Measurements from ENCODE around the gene CLINT1. TPM values are rescaled to one million over a fixed set of nuclear protein-coding genes. Genes with fewer than 3 reads are reported as not detected.

Gene CLINT1
- total and polyA plus RNA-seq, 4 donors, result 39.7 to 171 (median 66.2) TPM

DNA sequence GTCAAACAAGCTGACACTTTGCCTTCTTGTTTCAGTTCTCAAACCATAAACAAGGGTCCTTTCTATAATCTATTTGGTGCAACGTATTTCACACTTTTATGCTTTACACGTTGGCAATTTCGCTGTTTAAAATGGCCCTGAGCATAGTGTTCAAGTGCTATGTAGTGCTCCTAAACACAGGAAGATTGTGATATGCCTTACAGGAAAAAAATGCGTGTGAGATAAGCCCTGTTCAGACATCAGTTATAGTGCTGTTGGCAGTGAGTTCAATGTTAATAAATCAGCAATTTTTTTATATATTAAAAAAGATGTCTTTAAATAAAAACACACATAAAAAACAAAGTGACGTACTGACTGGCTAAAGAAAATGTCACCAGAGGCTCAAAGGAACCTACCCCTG is 23.9 kb downstream of the CLINT1 start:
- peaks cover 0 to 2% (median 0%) of the 10 kb centered on the region in 4 donors for H3K36me3 ChIP-seq (ENCODE audit: control insufficient read depth in 4 of 4, insufficient read depth in 4 of 4, low read length in 4 of 4)
- TF ChIP-seq, protein P1, sequence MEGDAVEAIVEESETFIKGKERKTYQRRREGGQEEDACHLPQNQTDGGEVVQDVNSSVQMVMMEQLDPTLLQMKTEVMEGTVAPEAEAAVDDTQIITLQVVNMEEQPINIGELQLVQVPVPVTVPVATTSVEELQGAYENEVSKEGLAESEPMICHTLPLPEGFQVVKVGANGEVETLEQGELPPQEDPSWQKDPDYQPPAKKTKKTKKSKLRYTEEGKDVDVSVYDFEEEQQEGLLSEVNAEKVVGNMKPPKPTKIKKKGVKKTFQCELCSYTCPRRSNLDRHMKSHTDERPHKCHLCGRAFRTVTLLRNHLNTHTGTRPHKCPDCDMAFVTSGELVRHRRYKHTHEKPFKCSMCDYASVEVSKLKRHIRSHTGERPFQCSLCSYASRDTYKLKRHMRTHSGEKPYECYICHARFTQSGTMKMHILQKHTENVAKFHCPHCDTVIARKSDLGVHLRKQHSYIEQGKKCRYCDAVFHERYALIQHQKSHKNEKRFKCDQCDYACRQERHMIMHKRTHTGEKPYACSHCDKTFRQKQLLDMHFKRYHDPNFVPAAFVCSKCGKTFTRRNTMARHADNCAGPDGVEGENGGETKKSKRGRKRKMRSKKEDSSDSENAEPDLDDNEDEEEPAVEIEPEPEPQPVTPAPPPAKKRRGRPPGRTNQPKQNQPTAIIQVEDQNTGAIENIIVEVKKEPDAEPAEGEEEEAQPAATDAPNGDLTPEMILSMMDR (IDR thresholded peaks at IDR 0.05; ENCODE audit: control extremely low read depth, extremely low read depth), result no peak
- H3K4me1 ChIP-seq (ENCODE audit: control insufficient read depth in 5 of 5, insufficient read depth in 5 of 5, low read length in 5 of 5), result peaks cover 0 to 8% (median 0%) of the 10 kb centered on the region in 5 donors
- no peak overlapping the region for H3K27ac ChIP-seq (ENCODE audit: low read depth in 1 of 2, low read length in 1 of 2)
- no peak overlapping the region for H3K9ac ChIP-seq (ENCODE audit: insufficient read depth in 1 of 2, low read length in 2 of 2)
- no peak for ATAC-seq (ENCODE audit: insufficient read depth, low FRiP score)
- no peak for DNase-seq
- no peaks in the 10 kb centered on the region for H3K27me3 ChIP-seq (ENCODE audit: control insufficient read depth in 3 of 3, insufficient read depth in 3 of 3, low read length in 2 of 3)
- 52 to 57% methylated on average over 5 of the region's 5 CpGs for WGBS, 2 donors
- no peaks in the 10 kb centered on the region for H3K9me3 ChIP-seq (ENCODE audit: control insufficient read depth in 4 of 4, insufficient read depth in 3 of 4, low read length in 3 of 4)
- H3K4me3 ChIP-seq, result no peak overlapping the region

- Histone ChIP-seq H3K4me1 (ENCODE audit: control insufficient read depth in 5 of 5, insufficient read depth in 5 of 5, low read length in 5 of 5) (peaks cover 0 to 19% (median 8%) of the 10 kb centered on the region in 5 donors), H3K9ac (ENCODE audit: insufficient read depth in 1 of 2, low read length in 2 of 2) (no peak overlapping the region), H3K4me3 (no peak overlapping the region), H3K27ac (ENCODE audit: low read depth in 1 of 2, low read length in 1 of 2) (no peak overlapping the region), H3K9me3 (ENCODE audit: control insufficient read depth in 4 of 4, insufficient read depth in 3 of 4, low read length in 3 of 4) (no peaks in the 10 kb centered on the region), H3K36me3 (ENCODE audit: control insufficient read depth in 4 of 4, insufficient read depth in 4 of 4, low read length in 4 of 4) (no peaks in the 10 kb centered on the region), H3K27me3 (ENCODE audit: control insufficient read depth in 3 of 3, insufficient read depth in 3 of 3, low read length in 2 of 3) (no peaks in the 10 kb centered on the region)
- WGBS, 2 donors, result 92 to 96% methylated on average over 4 of the region's 4 CpGs
- no peak for ATAC-seq (ENCODE audit: insufficient read depth, low FRiP score)
- DNase-seq, result no peak
- TF ChIP-seq, protein P1 (IDR thresholded peaks at IDR 0.05; ENCODE audit: control extremely low read depth, extremely low read depth), result no peak
Observed at GRCh38 chr5:157828944-157829639, 29.9 kb downstream of the CLINT1 start.

DNA sequence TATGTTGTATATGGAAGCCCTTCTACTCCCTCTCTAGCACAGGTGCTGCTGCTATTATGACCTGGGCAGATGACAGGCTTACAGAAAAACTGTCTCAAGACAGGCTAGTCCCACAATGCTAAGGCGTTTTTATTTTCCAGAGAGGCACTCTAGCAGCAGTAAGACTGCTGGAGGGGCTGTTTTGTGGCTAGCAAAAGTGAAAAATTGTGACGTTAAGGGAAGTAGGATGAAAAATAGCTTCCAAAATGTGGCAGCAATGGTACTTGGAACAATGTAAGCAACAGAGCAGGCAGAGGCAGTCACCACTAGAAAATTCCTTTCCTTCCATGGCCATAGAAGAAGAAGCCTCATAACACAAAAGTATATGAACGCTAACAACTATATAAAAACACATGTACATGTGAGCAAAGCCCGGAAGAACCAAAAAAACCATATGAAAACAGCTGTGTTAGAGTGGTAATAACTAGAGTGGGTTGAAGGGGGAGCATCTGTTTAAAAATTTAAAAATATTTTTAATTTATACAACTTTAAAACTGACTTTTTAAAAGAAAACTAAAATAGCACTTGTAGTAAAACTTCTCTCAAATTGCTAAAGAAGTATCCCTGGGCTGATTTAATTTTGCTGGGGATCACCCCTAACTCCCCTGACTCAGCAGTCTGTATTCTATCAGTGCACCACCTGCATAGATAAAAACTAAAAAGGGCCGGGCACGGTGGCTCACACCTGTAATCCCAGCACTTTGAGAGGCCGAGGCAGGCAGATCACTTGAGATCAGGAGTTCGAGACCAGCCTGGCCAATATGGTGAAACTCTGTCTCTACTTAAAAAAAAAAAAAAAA is 30.6 kb downstream of the CLINT1 start:
- Histone ChIP-seq H3K27ac (ENCODE audit: low read depth in 1 of 2, low read length in 1 of 2) (peak overlapping the region in 1 of 2 donors; percentile 11), H3K4me1 (ENCODE audit: control insufficient read depth in 5 of 5, insufficient read depth in 5 of 5, low read length in 5 of 5) (peaks cover 0 to 19% (median 7%) of the 10 kb centered on the region in 5 donors), H3K36me3 (ENCODE audit: control insufficient read depth in 4 of 4, insufficient read depth in 4 of 4, low read length in 4 of 4) (no peaks in the 10 kb centered on the region), H3K9ac (ENCODE audit: insufficient read depth in 1 of 2, low read length in 2 of 2) (no peak overlapping the region), H3K9me3 (ENCODE audit: control insufficient read depth in 4 of 4, insufficient read depth in 3 of 4, low read length in 3 of 4) (no peaks in the 10 kb centered on the region), H3K27me3 (ENCODE audit: control insufficient read depth in 3 of 3, insufficient read depth in 3 of 3, low read length in 2 of 3) (no peaks in the 10 kb centered on the region), H3K4me3 (no peak overlapping the region)
- DNase-seq (no peak), ATAC-seq (ENCODE audit: insufficient read depth, low FRiP score) (no peak)
- TF ChIP-seq, protein P1 (IDR thresholded peaks at IDR 0.05; ENCODE audit: control extremely low read depth, extremely low read depth), result no peak
- WGBS, 2 donors, result 37 to 52% methylated on average over 8 of the region's 8 CpGs
